Erythroblast (primary cell): ENCODE results near the gene OR1F1.

ENCODE experiments used
- GATA1 ChIP-seq: IDR thresholded peaks from 2 replicates; pipeline ENCODE4 v1.6.1; 2011; ENCODE audit warnings: low read depth, mild to moderate bottlenecking, control low read depth, low read length, moderate library complexity
- POLR2A ChIP-seq: IDR thresholded peaks from 2 replicates; pipeline ENCODE4 v1.6.1; 2011; ENCODE audit warnings: mild to moderate bottlenecking, low read length

- TF ChIP-seq POLR2A = no peak
- TF ChIP-seq GATA1 = no peak
Measured at GRCh38 chr16:3234543-3234856, 46.5 kb downstream of the OR1F1 start.
